Colonic mucosa (tissue), 4 donors: ENCODE data around the gene CDKN2A. TPM values are rescaled to one million over a fixed set of nuclear protein-coding genes. Genes with fewer than 3 reads are reported as not detected.

Experiments
- DNase-seq: peaks from one replicate; pipeline ENCODE4 v3.0.0-alpha.2; 2020
- H3K27ac ChIP-seq: fragments of 200-600 bp; one replicate; pipeline ENCODE4 v1.8.0; 2021
- H3K27me3 ChIP-seq: fragments of 200-600 bp; one replicate; pipeline ENCODE4 v1.8.0; 2021
- H3K36me3 ChIP-seq: fragments of 200-600 bp; one replicate; pipeline ENCODE4 v1.8.0; 2021
- H3K4me1 ChIP-seq: fragments of 200-600 bp; one replicate; pipeline ENCODE4 v1.8.0; 2021; ENCODE audit warnings: mild to moderate bottlenecking
- H3K4me3 ChIP-seq: fragments of 200-600 bp; one replicate; pipeline ENCODE4 v1.8.0; 2021
- H3K9ac ChIP-seq, 2 donors: one replicate each; pipeline ENCODE4 v1.7.0; 2013; ENCODE audit warnings: control low read depth in 2 of 2, low read depth in 2 of 2, low read length in 2 of 2
- H3K9me3 ChIP-seq: fragments of 200-600 bp; one replicate; pipeline ENCODE4 v1.8.0; 2021
- intact Hi-C: fragments of 100-400 bp; cut with DNase I; formaldehyde crosslinking; loops from one replicate; pipeline ENCODE4 v1.14.1; 2022
- total RNA-seq, 2 donors: library from RNA; stranded (reverse); fragmentation: NEBNext Ultra II Directional in 1 of 2; extraction: Animal tissue kit (Norgen Biotek cat#: 25700) in 1 of 2; gene quantifications; one replicate each; pipeline ENCODE4 v1.2.1, GENCODE V29; 2021
- TF ChIP-seq, protein P1 (sequence below): fragments of 200-600 bp; IDR thresholded peaks from one replicate; pipeline ENCODE4 v1.8.0; 2022; ENCODE audit warnings: antibody characterized with exemption, mild to moderate bottlenecking
- donor health status: healthy.
- donor health status: DM: no; HTN: no; CAD: no.
- donor health status: DM: no; HTN: no; CAD: no.

Gene CDKN2A
- total RNA-seq, 2 donors from 2014 or later = 1.3 to 2.9 TPM

DNA sequence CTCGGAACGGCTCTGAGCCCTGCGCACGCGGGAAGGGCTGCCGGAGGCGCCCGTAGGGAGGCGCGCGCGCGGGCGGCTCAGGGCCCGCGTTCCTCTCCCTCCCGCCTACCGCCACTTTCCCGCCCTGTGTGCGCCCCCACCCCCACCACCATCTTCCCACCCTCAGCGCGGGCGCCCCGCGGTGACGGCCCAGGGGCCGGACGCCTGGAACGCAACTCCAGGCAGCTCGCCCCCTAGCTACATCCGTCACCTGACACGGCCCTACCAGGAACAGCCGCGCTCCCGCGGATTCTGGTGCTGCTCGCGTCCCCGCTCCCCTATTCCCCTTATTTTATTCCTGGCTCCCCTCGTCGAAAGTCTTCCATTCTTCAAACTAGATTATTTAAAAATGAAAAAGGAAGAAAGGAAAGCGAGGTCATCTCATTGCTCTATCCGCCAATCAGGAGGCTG, 389 bp upstream of the CDKN2A start, which contains the start of gene CDKN2B-AS1:
TSS of gene CDKN2B-AS1 (plus strand) at position 236 of the 450 bp plus-strand sequence.
- no peaks in the 10 kb centered on the region for H3K36me3 ChIP-seq
- intact Hi-C loops = no loop called here
- peaks cover 7% of the 10 kb centered on the region for H3K27me3 ChIP-seq
- TF ChIP-seq, protein P1, sequence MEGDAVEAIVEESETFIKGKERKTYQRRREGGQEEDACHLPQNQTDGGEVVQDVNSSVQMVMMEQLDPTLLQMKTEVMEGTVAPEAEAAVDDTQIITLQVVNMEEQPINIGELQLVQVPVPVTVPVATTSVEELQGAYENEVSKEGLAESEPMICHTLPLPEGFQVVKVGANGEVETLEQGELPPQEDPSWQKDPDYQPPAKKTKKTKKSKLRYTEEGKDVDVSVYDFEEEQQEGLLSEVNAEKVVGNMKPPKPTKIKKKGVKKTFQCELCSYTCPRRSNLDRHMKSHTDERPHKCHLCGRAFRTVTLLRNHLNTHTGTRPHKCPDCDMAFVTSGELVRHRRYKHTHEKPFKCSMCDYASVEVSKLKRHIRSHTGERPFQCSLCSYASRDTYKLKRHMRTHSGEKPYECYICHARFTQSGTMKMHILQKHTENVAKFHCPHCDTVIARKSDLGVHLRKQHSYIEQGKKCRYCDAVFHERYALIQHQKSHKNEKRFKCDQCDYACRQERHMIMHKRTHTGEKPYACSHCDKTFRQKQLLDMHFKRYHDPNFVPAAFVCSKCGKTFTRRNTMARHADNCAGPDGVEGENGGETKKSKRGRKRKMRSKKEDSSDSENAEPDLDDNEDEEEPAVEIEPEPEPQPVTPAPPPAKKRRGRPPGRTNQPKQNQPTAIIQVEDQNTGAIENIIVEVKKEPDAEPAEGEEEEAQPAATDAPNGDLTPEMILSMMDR = no peak
- H3K4me3 ChIP-seq = peak within 1 kb of the TSS; percentile 81
- H3K9me3 ChIP-seq = no peaks in the 10 kb centered on the region
- no peaks in the 10 kb centered on the region for H3K4me1 ChIP-seq
- H3K9ac ChIP-seq = peak within 1 kb of the TSS; percentile 80 to 89
- H3K27ac ChIP-seq = peak within 1 kb of the TSS; percentile 89
- DNase-seq = peak; percentile 66

DNA sequence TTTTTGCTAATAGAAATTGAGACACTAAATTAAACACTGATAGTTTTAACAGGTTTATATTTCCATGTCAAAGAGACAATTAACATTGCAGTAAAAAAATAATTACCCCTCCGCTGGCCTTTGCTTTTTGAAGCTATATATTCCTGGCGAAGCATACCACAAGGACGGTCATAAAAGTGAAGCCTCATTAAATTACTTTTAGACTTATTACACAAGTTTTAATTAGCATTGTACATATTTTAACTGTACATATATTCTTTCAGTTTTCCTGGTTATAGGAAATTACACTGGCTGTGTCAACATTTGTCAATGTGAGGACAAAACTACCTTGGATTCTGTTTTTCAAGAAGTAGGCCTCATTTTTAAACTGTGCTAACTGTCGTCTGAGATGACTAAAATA, 1.2 kb downstream of the CDKN2A start:
- Histone ChIP-seq H3K27me3 (peaks cover 18% of the 10 kb centered on the region), H3K4me3 (no peak overlapping the region)

DNA sequence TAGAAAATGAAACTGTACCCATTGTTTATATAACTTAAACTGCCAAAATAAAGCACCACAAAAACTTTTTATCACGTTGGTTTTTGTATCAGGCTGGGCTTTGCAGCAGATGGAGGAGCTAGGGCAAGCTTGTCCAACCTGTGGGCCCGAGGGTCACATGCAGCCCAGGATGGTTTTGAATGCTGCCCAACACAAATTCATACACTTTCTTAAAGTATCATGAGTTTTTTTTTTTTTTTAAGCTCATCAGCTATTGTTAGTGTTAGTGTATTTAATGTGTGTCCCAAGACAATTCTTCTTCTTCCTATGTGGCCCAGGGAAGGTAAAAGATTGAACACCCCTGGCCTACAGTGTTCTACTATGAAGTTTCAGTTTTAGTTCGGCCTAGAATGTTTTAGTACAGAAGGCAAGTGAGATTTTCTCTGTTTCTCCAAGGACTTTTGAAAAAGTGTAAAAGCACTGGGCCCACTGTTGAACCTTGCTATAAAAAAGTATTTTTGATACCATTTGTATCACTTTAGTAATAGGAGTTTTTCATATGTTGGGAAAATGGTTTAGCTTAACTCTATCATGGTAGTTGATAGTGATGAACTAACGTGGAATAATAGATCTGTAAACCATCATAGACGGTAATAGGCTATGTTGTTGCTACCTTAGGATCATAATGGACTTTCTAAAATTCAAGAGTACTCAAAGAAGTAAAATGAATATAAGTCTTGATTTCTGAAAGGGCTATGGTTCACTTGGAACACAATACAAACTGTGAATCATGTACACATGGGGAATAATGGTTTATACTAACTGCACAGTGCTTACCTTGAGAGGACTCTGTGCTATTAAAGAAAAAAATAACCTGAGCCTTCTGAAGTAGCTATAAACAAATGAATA, 2.9 kb downstream of the CDKN2A start:
- no peak overlapping the region for H3K4me3 ChIP-seq
- no peak overlapping the region for H3K27ac ChIP-seq
- no peak overlapping the region for H3K9ac ChIP-seq
- TF ChIP-seq, protein P1 = no peak
- intact Hi-C loops = no loop called here
- no peak for DNase-seq
- H3K4me1 ChIP-seq = no peaks in the 10 kb centered on the region
- no peaks in the 10 kb centered on the region for H3K9me3 ChIP-seq
- H3K36me3 ChIP-seq = no peaks in the 10 kb centered on the region
- H3K27me3 ChIP-seq = peaks cover 18% of the 10 kb centered on the region

More for the DNA sequence above, 1.2 kb downstream of the CDKN2A start:
- Histone ChIP-seq H3K4me1 (no peaks in the 10 kb centered on the region), H3K9ac (no peak overlapping the region), H3K36me3 (no peaks in the 10 kb centered on the region), H3K9me3 (no peaks in the 10 kb centered on the region), H3K27ac (no peak overlapping the region)
- TF ChIP-seq, protein P1 = no peak
- intact Hi-C loops = no loop called here
- no peak for DNase-seq

DNA sequence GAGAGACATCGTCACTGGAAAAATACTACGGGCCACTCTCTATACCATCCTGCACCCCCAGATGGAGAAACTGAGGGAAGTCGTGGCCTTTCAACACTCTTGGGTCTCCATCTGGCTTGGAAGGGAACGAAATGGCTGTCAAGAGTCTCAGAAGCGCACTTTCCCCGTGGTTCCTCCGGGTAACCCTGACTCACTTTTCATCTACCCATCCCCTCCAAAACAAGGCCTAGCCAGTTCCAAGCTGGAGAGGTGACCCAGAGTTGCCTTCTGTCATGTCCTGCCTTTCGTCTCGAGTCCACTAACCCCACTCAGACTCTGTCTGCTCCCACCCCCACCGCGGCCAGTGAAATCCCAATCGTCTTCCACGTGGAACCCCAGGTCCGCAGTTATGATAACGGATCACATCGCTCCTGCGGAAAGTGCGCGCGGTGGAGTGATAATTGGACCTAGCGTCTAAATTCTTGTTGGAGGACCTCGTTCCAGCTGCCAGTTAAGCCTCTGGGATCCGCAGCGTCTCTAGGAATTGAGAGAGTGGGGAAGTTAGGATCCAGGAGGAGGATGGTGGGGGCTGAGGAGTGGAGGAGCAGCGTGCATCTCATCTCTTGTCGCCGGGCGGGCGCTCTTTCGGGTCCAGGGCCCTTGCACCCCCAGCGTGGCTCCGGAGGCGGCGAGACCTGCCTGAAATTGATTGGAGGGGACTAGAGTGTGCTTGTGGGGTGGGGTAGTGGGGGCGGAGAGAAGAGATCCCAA, 4.6 kb downstream of the CDKN2A start:
- no peak overlapping the region for H3K27ac ChIP-seq
- intact Hi-C loops = no loop called here
- H3K27me3 ChIP-seq = peaks cover 18% of the 10 kb centered on the region
- H3K4me3 ChIP-seq = no peak overlapping the region
- no peaks in the 10 kb centered on the region for H3K9me3 ChIP-seq
- DNase-seq = no peak
- TF ChIP-seq, protein P1 = no peak
- H3K9ac ChIP-seq = no peak overlapping the region
- no peaks in the 10 kb centered on the region for H3K4me1 ChIP-seq
- H3K36me3 ChIP-seq = no peaks in the 10 kb centered on the region
